HPDE6-E6E7 (cell line): ENCODE data around the gene HK1.
"Not testable (repeated sequence)": the region's sequence is repeated elsewhere in the genome, so short reads cannot be mapped to it uniquely, and the experiment has no call there.

ENCODE experiments used
- DNase-seq: peaks from one replicate; pipeline ENCODE4 v3.0.0; 2011; ENCODE audit warnings: missing footprints; ENCODE audit errors: extremely low spot score

Gene HK1

DNA sequence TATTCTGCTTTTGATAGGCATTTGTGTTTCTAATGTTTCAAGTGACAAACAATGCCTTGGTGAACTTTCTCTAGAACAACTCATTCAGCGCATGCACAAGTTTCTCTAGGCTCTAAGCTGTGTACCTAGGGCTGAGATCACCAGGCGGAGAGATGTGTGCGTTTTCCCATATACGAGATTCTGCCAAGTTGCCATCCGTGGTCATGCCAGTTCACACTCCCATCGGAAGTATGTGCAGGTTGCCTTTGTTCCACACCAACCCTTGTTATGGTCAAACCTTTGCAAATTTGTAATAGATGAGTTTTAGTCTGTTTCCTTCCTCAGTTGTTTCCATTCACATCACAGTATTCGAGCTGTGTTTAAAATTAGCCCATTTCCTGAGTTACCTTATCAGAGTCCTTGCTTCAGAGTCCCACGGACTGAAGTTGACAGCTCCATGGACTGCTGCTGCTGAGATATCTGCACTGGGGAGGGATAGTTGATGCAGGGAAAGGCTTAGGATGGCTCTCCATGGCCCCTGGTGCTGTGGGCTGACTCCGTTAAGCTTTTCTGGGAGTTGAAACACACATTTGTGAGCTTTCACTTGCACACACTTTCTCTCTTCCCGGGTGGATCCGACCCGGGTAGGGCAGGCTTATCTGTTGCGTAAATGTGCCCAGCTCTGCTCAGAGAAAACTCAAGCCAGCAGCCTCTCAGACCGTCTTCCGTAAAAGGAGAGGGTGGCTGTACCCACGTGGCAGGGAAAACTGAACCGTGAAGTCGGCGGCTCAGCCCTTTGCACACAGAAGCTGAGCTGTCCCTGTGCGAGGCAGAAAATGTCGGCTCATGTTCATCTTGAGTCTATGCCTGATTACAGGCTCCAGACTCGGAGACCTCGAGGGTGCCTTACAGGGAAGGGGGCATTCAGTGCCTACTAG is 49.4 kb downstream of the HK1 start:
- no peak for DNase-seq

DNA sequence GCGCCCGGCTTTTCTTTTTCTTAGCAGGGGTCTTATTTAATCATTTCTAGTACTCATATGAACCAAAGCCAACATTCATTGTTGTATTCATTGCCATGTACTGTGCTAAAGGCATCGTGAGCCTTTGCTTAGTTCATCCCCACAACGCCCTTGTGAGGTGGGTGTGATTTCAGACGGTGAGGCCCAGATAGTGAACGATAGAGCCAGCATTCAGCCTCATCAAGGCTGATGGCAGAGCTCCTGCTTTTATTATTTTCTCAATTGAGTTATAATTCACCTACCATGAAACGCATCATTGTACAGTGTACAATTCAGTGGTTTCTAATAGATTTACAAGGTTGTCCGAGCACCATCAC is 50.1 kb downstream of the HK1 start:
- no peak for DNase-seq

DNA sequence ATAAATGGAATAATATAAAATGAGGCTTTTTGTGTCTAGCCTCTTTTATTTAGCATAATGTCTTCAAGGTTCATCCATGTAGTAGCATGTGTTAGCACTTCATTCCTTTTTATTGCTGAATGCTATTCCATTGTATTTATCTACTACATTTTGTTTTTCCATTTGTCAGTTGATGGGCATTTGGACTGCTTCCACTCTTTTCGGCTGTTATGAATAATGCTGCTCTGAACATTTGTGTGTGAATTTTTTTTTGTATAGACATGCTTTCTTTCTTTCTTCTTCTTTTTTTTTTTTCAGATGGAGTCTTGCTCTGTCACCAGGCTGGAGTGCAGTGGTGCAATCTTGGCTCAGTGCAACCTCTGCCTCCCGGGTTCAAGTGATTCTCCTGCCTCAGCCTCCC is 50.6 kb downstream of the HK1 start:
- DNase-seq: not testable (repeated sequence)

DNA sequence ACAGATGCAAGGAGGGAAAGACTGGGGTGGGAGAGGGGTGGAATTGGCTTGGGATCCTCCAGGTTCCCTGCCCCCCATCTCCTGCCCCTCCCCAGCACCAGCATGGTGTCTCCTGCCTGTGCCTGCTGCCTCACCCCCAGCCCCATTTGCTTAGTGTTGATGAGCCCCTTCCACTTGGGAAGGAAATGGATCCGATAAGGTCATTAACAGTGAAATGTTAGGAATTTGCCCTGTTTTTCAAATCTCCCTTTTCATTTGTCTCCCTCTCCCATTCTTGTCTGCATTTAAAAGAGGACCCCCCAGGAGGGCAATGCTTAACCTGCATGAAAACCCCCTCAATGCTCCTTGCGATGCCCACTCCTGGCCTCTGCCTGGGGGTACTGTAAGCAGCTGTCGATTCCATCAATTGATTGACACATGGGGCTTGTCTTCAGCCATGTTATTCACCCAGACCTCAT is 51.5 kb downstream of the HK1 start:
- DNase-seq: no peak

DNA sequence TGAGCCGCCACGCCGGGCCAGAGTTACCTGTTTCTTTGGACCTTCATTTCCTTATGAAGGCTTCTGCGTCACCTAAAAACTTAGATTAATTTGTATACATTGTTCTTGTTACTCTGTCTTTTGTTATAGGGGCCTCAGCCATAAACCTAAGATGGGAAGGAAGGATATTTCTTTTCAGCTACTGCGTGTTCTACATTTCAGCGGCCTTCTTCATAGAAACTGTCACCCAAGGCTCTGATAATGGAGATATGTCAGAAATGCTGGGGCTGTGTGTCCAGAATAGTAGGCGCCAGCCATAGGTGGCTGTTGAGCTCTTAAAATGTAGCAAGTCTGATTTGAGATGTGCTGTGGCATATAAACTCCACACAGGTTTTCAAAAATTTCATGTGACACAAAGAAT is 52.9 kb downstream of the HK1 start:
- no peak for DNase-seq

DNA sequence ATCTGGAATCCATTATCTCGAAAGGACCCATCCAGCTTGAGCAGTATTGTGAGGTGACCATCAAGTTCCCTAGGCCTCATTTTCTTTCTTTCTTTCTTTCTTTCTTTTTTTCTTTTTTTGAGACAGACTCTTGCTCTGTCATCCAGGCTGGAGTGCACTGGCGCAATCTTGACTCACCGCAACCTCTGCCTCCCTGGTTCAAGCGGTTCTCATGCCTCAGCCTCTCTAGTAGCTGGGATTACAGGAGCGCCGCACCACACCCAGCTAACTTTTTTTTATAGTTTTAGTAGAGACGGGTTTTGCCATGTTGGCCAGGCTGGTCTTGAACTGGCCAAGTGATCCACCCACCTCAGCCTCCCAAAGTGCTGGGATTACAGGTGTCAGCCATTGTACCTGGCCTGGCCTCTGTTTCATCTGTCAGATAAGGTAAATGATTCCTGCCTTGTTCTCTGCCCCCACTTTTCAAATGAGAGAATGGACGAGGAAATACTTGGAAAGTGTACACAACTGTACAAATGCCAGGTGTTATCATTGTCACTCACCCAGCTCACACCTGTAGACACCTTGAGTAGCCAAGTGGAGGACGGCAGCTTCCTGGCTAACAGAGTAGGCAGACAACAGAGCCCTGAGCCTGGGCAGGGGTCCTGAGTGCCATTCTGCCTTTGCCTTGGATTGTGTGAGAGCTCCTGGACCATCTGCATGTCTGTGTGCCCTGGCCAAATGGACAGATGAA is 54.1 kb downstream of the HK1 start:
- no peak for DNase-seq

DNA sequence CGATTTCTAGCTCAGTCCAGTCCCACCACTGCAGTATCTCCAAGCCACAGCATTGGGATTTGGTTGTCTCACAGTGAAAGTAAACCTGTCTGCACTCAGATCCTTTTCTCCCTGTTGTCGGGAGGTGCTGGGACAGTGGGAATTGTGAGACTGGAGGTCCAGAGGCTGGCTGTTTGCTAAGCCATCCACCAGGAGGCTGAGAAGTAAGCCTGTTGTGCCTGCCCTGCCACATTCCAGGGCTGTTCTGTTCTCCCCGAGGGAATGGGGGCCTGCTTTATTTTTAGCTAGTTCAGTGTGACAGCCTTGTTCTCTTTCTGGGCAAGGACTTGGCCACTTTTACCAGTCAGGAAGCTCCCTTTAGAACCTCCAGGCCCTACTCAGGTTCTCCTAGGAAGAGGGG is 54.9 kb downstream of the HK1 start:
- peak; percentile 71 for DNase-seq

DNA sequence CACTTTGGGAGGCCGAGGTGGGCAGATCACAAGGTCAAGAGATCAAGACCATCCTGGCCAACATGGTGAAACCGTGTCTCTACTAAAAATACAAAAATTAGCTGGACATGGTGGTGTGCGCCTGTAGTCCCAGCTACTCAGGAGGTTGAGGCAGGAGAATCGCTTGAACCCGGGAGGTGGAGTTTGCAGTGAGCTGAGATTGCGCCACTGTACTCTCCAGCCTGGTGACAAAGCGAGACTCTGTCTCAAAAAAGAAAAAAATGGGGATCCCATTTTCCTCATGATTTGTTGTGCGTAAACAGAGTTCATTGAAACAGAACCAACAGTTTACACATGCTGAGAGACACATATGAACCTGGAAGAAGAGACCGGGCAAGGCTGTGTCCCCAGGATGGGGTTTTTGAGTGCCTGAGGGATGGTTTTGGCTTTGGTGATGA is 55.6 kb downstream of the HK1 start:
- DNase-seq: not testable (repeated sequence)

DNA sequence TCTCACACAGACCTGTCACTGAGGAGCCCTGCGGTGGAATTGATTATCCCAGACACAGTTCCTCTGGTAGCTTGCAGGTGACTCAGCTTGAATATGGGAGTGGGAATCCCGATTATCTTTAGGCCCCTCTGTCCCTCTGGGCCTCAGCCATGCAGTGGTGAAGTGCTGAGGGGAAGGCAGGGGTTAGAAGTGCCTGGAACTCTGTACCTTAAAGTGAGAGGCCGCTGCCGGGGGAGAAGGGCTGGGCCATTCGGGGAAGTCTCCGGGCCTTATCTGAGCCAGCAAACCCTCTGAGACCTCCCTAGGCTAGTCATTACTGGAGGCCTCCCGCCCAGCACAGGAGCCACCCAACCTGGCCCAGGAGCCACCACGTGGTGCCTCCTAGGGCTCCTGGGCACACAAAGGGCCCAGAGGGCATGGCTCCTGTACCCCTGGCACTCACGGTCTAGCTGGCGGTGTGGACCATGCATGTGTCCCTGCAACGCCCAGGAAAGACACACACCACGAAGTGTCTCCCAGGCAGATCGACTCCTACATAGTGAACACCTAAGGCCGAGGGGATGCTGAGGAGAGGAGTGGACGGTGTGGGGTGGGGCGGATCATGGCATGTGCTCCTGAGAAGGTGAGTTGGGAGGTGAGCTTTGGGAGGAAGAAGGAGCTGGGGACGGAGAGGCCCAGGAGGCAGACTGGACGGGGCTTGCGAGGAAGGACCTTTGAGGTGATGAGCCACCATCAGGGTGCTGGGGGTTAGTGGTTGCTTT is 56.2 kb downstream of the HK1 start:
- DNase-seq: no peak

DNA sequence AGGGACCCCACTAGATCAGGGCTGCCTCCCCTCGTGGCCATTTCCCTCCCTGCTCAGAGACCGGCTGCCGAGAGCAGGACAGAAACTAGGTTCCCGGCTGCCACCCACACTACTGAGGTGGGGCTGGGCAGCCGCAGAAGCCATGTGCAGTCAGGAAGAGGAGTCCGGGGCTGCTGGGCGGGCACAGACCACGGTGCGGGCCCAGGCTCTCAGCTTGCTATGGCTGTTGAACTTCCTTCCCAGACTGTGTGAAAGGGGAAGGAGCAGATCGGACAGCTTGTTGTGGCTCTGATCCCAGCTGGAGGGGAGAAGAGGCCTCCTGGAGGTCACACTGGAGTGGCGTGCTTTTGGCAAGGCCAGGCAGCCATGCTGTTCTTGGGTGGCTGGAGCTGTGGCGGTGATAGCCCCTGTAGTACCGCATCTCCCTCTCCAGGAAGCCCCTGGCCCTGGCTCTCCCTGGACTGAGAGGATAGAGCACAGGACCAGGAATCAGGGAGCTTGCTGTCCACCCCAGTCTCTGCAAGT is 56.8 kb downstream of the HK1 start:
- DNase-seq: no peak

DNA sequence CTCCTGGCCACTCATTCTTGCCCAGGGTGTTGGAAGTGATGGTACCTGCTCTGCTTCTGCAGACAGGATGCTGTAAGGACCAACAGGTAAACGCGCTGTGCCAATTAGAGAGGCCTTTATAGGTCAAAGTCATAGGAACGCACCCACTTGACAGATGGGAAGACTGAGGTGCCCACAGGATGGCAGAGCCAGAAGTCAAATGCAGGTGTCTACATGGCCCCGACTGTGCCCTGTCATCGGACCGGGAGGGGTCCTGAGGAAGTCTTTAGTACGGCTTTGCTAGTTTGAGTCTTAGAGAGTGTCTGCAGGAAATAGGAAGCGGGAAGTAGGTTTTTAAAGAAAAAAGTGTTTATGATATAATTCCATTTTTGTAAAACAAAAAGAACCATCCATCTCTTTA is 57.3 kb downstream of the HK1 start:
- DNase-seq: no peak

DNA sequence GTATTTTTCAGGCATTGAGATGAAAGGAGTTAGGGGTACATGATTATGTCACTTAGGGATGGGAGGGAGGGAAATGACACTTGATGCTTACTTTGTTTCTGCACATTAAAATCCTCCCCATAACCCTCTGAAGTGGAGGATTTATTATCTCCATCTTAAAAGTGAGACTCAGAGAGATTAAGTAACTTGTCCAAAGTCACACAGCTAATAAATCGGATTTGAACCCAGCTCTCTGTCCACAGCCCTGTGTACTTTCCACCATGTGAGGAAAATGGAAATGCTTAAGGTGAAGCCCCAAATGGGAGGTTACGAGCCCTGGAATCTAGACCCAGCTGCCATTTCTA is 58.6 kb downstream of the HK1 start:
- no peak for DNase-seq

DNA sequence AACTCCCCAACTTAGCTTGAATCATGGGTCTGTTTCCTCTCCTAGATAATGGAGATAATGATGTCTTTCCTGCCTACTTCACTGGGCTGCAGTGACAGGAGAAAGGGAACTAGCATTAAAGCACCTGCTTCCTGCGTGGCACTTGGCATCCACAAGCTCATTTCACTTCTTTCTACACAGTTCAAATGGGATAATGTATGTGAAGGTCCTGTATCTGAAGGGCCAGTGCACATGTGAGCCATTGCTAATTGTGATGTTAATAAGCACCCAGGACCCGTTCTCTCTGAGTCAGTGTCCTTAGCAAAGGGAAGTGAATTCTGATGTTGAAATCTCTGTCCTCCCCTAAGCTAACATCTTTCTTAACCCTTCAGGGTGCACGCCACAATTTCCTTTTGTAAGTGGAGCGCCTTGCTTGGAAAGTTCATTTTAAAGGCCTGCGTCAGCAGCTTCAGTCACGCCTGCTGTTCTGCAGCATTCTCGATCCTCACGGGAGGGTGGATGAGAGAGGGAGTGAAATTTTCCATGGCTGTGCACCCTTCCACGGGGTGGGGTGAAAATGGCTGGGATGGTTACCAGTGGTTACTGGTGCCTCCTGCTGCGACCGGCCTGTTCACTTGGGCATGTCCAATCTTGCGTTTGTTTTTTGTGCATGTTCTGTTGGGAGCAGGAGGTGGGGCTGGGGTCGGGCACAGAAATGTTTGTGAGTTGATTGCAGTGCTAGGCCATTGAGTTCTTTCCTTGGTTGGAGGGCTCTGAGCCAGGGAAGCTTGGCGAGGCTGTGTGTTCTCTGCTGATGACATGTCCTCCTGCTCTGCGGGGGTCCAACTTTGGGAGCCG is 59.2 kb downstream of the HK1 start:
- DNase-seq: peak; percentile 87

DNA sequence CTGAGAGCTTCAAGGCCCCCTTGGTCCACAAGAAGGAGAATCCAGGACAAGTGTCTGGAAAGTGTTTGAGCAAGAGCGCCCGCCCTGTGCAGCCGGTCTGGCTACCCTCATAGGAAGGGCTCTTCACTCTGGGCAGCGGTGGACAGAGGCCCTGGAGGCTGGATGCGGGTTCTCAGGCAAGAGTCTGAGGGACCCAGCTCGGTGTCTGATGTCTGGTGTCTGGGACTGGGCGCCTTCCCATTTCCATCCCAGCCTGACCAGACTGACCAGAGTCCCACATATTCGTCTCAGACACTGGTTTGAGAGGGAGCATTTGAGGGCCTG is 59.8 kb downstream of the HK1 start:
- DNase-seq: no peak

DNA sequence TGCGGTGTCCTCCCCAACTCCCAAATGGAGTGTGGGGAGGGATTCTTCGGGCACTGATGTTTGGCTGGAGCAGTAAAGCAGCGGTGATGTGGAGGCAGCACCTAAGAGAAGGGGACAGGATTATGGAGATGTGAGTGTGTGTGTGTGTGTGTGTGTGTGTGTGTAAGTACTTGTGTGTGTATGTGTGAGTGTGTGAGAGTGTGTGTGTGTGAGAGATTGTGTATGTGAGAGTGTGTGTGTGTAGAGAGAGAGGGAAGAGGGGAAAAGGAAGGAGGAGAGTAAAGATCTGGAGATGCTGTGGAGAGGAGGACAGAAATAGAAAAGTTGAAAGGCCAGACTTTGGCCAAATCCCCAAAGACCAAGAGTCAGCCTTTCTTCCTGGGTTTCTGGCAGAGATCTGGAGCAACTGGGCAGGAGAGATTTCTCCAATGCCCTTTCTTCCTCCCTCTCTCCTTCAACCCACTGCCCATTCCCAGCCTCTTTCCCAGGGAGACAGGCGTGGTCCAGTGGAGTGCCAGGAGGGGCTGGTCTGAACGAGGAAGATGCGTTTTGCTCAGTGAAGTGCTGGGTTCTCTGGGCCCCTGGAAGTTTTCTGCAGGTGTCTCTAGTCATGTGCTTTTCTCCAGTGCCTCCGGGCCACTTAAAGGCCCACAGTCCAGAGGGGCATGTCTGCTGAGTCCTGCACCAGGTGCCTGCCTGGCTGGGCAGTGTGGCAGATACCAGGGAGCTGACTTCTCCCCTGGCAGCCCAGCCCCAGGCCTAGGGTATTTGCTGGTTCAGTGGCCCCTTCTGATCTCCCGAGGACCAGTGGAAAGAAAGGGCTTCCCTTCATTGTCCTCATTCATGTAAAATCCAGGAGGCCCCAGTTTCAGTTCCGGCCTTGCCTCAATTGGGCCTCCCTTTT is 60.5 kb downstream of the HK1 start:
- no peak for DNase-seq

DNA sequence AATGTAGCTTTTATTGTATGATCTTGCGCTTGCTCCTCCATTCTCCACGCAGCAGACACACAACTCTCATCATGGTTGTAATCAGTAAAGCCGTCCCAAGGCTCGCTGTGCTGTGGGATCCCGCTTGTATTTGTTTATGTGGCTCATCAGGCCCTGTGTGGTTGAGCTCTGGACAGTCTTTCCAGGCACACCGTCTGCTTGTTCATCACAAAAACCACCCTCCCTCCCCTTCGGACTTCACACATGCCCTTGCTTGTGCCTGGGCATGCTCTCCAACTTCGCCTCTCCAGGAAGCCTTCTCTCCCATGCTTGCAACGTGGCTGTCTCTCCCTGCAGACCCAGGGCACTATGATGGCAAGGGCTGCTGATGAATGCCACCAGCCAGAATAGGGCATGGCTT is 62.4 kb downstream of the HK1 start:
- no peak for DNase-seq

DNA sequence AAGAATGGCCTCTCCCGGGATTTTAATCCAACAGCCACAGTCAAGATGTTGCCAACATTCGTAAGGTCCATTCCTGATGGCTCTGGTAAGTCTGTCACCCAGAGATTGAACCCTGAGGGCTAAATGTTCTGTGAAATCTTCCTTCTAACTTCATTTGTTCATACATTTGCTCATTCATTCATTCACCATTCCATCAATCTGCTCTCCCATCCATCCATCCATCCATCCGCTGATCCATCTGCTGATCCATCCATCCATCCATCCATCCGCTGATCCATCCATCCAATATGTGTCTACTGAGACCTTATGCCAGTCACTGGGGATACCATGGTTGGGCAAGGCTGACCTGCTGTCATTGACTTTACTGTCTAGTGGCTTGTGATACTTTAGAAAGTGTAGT is 65.6 kb downstream of the HK1 start:
- DNase-seq: no peak

DNA sequence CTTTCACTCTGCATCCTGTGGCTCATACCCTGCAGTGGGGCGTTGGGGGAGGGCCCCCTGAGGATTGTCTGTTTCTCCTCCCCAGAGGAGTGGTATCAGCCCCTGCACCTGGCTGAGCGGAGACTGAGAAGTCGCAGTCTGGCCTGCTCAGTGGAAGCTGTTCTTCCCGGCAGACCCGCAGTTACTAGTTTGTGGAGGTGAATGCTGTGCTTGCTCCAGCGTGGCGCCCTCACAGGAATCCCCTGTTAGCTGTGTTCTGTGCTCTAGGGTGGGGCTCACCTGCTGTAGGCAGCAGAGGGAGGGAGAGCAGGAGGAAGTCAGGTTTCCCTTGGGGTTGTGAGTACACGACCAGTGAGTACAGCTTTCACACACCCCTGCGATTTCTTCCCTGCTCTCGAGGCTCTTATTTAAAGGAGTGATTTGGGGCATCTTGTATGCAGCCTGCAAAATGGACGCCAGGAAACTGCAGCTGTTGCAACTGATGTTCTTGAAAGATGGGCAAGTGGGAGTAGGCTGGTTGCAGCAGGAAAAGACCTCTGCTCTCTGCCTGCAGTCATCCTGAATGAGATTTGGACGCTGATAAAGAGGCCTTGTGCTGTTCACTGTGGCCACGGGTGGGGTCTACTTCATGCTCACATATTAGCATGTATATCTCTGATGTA is 66.4 kb downstream of the HK1 start:
- no peak for DNase-seq

DNA sequence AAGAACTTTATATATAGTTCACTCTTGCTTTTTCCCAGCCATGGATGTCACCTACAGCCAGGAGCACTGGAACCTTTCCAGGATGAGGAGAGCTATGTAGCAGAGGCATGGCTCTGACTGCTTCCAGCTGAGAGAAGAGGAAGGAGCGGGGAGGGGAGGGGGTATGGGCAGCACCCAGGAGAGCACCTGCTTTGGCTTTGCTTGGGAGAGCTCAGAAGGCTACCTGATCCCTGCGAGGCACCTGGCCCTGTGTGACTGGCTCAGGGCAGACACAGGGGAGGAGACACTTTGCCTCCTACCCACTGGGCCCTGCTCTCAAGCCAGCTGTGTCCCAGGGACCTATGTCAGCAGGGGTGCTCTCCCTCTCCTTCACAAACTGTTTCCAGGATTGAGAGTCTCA is 67.1 kb downstream of the HK1 start:
- DNase-seq: no peak
